Right ventricle myocardium superior (tissue), 1 donor: ENCODE results near the gene RPL13. TPM values are rescaled to one million over a fixed set of nuclear protein-coding genes. Genes with fewer than 3 reads are reported as not detected.

ENCODE experiments used
- ATAC-seq: fragments of 200-7000 bp; cut with Tn5 transposase; one replicate; pipeline ENCODE4 v1.9.1; 2020; ENCODE audit warnings: mild to moderate bottlenecking; ENCODE audit not compliant: poor library complexity
- DNase-seq: peaks from one replicate; pipeline ENCODE4 v3.0.0-alpha.2; 2020
- intact Hi-C: fragments of 100-400 bp; cut with DNase I; formaldehyde crosslinking; loops from one replicate; pipeline ENCODE4 v1.11.2; 2022
- total RNA-seq: library from RNA; stranded (reverse); fragmentation: NEBNext Ultra II Directional; extraction: Animal tissue kit (Norgen Biotek cat#: 25700); gene quantifications from one replicate; pipeline ENCODE4 v1.2.1, GENCODE V29; 2021
- donor health status: DM: no; HTN: yes; CAD: no; lungs with severe emphysema.

Gene RPL13
- total RNA-seq, 1 donor from 2014 or later = 1,044 TPM

DNA sequence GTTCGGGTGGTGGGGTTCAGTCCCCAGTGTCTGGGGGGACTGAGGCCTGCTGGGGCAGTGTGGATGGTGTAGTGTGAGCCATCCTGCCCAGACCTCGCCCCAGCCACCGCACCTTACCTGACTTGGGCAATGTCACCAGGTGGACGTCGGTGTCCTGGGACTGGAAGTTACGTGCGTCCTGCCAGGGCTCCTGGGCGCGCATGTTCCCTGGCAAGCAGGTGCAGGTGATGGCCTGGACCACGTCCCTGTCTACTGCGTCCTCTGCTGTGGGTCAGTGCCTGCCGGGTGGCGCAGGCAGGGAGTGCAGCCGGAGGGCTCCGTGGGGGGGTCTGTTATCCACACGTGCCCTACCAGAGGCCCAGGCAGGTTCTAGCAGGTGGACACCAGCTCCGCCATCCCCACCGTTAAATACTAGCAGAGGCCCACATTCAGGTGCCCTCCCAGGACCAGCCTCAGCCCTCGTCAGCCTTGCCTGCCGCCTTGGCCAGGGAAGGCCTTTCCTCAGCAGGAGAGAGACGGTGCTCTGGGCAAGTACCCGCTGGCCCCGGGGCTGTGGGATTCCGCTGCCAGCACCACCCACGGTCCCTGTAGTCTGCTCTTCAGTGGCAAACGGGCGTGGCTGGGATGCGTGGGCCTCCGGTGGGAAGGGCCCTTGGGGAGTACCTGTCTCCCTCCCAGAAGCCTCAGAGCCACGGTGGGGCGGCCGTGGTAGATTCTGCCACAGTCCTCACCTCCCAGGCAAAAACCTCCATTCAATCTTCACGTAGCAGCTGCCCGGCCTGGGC lies 44.9 kb downstream of the RPL13 start:
- DNase-seq = no peak
- intact Hi-C loops = no loop called here
- ATAC-seq = no peak

- DNase-seq = no peak
- no peak for ATAC-seq
Measured at GRCh38 chr16:89606006-89606405, 45.5 kb downstream of the RPL13 start.

DNA sequence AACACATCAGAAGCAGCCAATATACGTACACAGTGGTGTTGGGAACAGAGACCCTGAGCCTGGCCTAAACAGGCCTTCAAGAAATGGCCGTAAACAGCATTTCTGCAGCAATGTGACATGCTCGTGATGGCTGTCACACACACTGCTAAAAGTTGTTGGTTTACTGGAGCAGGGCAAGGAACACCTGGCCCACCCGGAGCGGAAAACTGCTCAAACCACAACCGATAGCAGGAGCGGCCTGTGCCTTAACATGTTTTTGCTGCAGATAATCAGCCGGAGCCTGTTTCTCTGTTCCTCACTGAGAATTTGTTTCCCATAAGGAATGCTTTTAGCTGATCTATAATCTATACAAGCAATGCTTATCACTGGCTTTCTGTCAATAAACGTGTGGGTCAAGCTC lies 47.0 kb downstream of the RPL13 start:
- DNase-seq = no peak
- intact Hi-C loops = no loop called here
- no peak for ATAC-seq

More at GRCh38 chr16:89606006-89606405, 45.5 kb downstream of the RPL13 start:
- intact Hi-C loops = no loop called here

DNA sequence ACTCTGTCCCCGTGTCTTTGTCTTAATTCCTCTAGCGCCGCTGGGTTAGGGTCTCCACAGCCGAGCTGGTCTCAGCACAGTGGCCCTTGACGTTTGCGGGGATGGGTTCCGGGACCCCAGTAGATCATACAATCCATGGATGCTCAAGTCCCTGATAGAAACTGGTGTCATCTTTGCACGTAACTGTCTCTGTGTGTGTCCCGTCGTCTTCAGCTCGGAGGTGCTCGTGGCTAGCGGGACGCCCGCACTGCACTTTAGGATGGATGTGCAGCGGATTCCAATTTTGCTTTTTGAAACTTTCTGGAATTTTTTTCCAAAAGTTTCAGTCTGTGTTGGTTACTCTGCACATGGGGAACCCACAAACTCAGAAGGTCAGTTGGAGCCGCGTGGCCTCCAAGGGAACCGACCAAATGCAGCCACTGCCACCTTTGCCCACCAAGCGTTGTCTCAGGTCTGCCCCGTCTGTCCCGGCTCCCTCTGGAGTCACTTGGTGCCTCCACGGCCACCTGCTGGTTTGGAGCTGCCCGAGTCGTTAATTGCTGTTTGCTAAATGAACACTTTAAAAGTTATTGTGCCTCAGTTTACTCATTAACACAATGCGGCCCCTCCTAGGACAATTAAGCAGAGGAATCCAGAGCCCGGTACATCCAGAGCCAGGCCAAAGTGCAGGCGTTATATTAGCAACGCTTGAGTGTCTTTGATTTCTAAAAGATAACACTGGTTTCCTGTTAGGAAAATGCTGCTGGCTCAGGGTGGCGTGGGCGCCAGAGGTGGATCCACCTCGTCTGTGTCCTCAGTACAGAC lies 47.7 kb downstream of the RPL13 start:
- no peak for ATAC-seq
- no peak for DNase-seq
- intact Hi-C loops = no loop called here

GRCh38 chr16:89610108-89610453 lies 49.6 kb downstream of the RPL13 start:
- DNase-seq (no peak), ATAC-seq (no peak)
- intact Hi-C loops = no loop called here

DNA sequence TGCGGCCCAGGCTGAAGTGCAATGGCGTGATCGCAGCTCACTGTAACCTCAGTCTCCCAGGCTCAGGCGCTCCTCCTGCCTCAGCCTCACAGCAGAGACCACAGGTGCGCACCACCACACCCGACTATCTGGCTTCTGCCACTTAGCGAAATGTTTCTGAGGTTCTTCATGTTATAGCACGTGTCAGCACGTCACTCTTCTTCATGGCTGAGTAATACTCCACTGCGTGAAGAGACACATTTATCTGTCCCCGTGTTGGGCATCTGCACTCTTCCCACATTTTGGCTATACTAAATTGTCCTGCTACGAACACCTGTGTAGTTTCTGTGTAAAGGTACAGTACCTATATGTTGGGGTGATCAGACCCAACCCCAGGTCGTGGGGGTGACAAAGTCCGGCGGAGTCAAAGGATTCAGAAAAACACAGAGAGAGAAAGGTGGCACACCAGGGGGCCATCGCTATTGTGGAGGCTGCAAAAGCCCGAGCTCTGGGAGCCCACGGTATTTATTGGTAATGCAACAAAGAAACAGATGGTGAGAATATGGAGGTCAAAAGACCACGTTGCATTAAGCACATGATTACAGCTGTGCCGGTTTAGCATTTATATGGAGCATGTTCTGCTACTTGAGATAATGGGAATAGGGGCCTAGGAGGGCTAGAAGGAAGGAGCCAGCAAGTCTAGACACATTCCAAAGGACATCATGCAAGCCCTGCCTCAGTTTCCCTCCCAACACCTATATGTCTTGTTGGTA lies 52.1 kb downstream of the RPL13 start:
- intact Hi-C loops = no loop called here
- DNase-seq (no peak), ATAC-seq (no peak)

- ATAC-seq (no peak), DNase-seq (no peak)
- intact Hi-C loops = no loop called here
Measured at GRCh38 chr16:89613231-89613953, 52.9 kb downstream of the RPL13 start, which contains the start of gene DPEP1. Gene DPEP1, plus strand, starts transcription at chr16:89613642. Its CDS starts 16,769 bp downstream, at chr16:89630411.

DNA sequence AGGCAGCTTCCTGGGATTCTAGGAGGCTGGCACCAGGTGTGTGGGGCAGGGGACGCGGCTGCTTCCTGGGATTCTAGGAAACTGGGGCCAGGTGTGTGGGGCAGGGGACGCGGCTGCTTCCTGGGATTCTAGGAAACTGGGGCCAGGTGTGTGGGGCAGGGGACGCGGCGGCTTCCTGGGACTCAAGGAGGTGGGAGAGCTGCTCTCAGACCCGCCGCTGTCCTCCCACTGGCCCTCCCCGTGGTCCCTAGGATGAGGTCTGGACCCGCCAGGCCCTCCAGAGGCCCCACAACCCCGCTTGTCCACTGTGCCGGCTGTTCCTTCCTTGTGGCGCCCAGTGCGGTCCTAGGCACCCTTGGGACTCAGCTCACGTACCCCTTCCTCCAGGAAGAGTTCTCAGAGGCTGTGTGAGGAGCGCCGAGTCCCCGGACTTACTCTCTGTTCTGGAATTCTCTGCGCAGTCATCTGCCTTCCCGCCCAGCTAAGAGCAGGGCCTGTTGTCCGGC lies 53.5 kb downstream of the RPL13 start:
- ATAC-seq = no peak
- intact Hi-C loops = no loop called here
- no peak for DNase-seq

Other genes with a start within 250 kb of the RPL13 start
- gene ANKRD11, start 70.1 kb upstream of the RPL13 start, total RNA-seq = 64.9 TPM
- gene SPG7, start 52.3 kb upstream of the RPL13 start, total RNA-seq = 108 TPM
- not detected for gene CPNE7, start 15.1 kb downstream of the RPL13 start, total RNA-seq
- not detected for gene DPEP1, start 53.0 kb downstream of the RPL13 start, total RNA-seq
- gene CHMP1A, start 97.0 kb downstream of the RPL13 start, total RNA-seq = 32.6 TPM
- gene SPATA33, start 97.2 kb downstream of the RPL13 start, total RNA-seq = 1.9 TPM
- gene CDK10, start 126.0 kb downstream of the RPL13 start, total RNA-seq = 20.7 TPM
- 4.1 TPM for gene SPATA2L, start 141.0 kb downstream of the RPL13 start, total RNA-seq
- 11.2 TPM for gene VPS9D1, start 160.2 kb downstream of the RPL13 start, total RNA-seq
- gene ZNF276, start 160.9 kb downstream of the RPL13 start, total RNA-seq = 10.2 TPM